IMR-90 (cell line): ENCODE data around the gene CCN2. TPM values are rescaled to one million over a fixed set of nuclear protein-coding genes. Genes with fewer than 3 reads are reported as not detected.
A peak's percentile ranks its signal among the peaks of the same experiment; 100 is the strongest.

ENCODE experiments used
- ATAC-seq: fragments of 200-7000 bp; cut with Tn5 transposase; 2 replicates; pipeline ENCODE4 v1.9.1; 2020; ENCODE audit warnings: low read depth, mild to moderate bottlenecking, moderate library complexity
- BruUV-seq: library from RNA; stranded (reverse); fragments of 400-500 nt; replicated peaks from 2 replicates; lab custom pipeline; 2021; lab: Mats Ljungman, UMichigan
- CTCF ChIA-PET: fragments of 300-600 bp; formaldehyde crosslinking; extraction: SDS; loops from one replicate; lab custom pipeline; 2021; ENCODE audit warnings: antibody characterized with exemption; lab: Yijun Ruan, JAX
- POLR2A ChIA-PET: fragments of 300-600 bp; sonication (Branson Sonifier 250); formaldehyde crosslinking; loops from one replicate; lab custom pipeline; 2022; ENCODE audit warnings: antibody characterized with exemption; ENCODE audit not compliant: unreplicated experiment; lab: Charles Lee
- DNase-seq: peaks from one replicate; pipeline ENCODE4 v3.0.0; 2013
- H2AFZ ChIP-seq: replicated peaks from 2 replicates; pipeline ENCODE3; 2013; ENCODE audit warnings: low read length, mild to moderate bottlenecking; ENCODE audit not compliant: poor library complexity
- H2AK5ac ChIP-seq: 2 replicates; pipeline ENCODE4 v1.6.1; 2013; ENCODE audit warnings: low read depth, low read length, inconsistent platforms
- H2AK9ac ChIP-seq: replicated peaks from 2 replicates; pipeline ENCODE3; 2013; ENCODE audit warnings: mild to moderate bottlenecking, low read depth, low read length, moderate library complexity; ENCODE audit not compliant: poor library complexity
- H2BK120ac ChIP-seq: 2 replicates; pipeline ENCODE4 v1.6.1; 2013; ENCODE audit warnings: low read depth, low read length, inconsistent platforms
- H2BK15ac ChIP-seq: 3 replicates; pipeline ENCODE4 v1.6.1; 2013; ENCODE audit warnings: low read depth, low read length, inconsistent platforms
- H2BK20ac ChIP-seq: 2 replicates; pipeline ENCODE4 v1.6.1; 2013; ENCODE audit warnings: low read depth, mild to moderate bottlenecking, inconsistent platforms, low read length, moderate library complexity
- H2BK5ac ChIP-seq: 2 replicates; pipeline ENCODE4 v1.6.1; 2013; ENCODE audit warnings: mild to moderate bottlenecking, low read depth, low read length, inconsistent platforms; ENCODE audit not compliant: poor library complexity, severe bottlenecking
- H3K14ac ChIP-seq: replicated peaks from 2 replicates; pipeline ENCODE4 v1.6.1; 2013; ENCODE audit warnings: low read depth, low read length, inconsistent platforms
- H3K18ac ChIP-seq: 2 replicates; pipeline ENCODE4 v1.6.1; 2013; ENCODE audit warnings: low read depth, low read length, control low read depth
- H3K23ac ChIP-seq: 2 replicates; pipeline ENCODE4 v1.6.1; 2013; ENCODE audit warnings: low read depth, low read length, inconsistent platforms
- H3K27ac ChIP-seq: 2 replicates; pipeline ENCODE4 v1.5.1; 2013; ENCODE audit warnings: mild to moderate bottlenecking, control low read depth, low read length; ENCODE audit not compliant: insufficient read depth
- H3K27me3 ChIP-seq: 2 replicates; pipeline ENCODE4 v1.6.1; 2013; ENCODE audit warnings: low read length; ENCODE audit not compliant: control insufficient read depth, insufficient read depth
- H3K36me3 ChIP-seq: 2 replicates; pipeline ENCODE4 v1.6.1; 2013; ENCODE audit warnings: low read length, mixed read lengths; ENCODE audit not compliant: control insufficient read depth, insufficient read depth
- H3K4ac ChIP-seq: 2 replicates; pipeline ENCODE4 v1.6.1; 2013; ENCODE audit warnings: low read depth, low read length, inconsistent platforms
- H3K4me1 ChIP-seq: 2 replicates; pipeline ENCODE4 v1.6.1; 2013; ENCODE audit warnings: low read length, mixed read lengths; ENCODE audit not compliant: control insufficient read depth, insufficient read depth
- H3K4me2 ChIP-seq: 2 replicates; pipeline ENCODE4 v1.6.1; 2013; ENCODE audit warnings: low read depth, mild to moderate bottlenecking, control low read depth, low read length, moderate library complexity
- H3K4me3 ChIP-seq: 2 replicates; pipeline ENCODE4 v1.5.1; 2013; ENCODE audit warnings: low read depth, mild to moderate bottlenecking, control low read depth, low read length, moderate library complexity; ENCODE audit not compliant: insufficient read depth
- H3K56ac ChIP-seq: 2 replicates; pipeline ENCODE4 v1.6.1; 2013; ENCODE audit warnings: low read length, inconsistent platforms; ENCODE audit not compliant: insufficient read depth; ENCODE audit errors: extremely low read depth
- H3K79me1 ChIP-seq, 2 experiments: 2 replicates each; pipeline ENCODE4 v1.6.1; 2013; ENCODE audit warnings: low read length in 2 of 2, inconsistent platforms in 1 of 2, low read depth in 1 of 2
- H3K9ac ChIP-seq: 2 replicates; pipeline ENCODE4 v1.6.1; 2013; ENCODE audit warnings: low read depth, low read length, control low read depth
- H3K9me1 ChIP-seq: 2 replicates; pipeline ENCODE4 v1.6.1; 2013; ENCODE audit warnings: low read length, inconsistent platforms; ENCODE audit not compliant: insufficient read depth
- H3K9me3 ChIP-seq: 2 replicates; pipeline ENCODE4 v1.6.1; 2013; ENCODE audit warnings: low read length; ENCODE audit not compliant: control insufficient read depth, insufficient read depth
- H4K20me1 ChIP-seq: 2 replicates; pipeline ENCODE4 v1.6.1; 2013; ENCODE audit warnings: low read length, inconsistent platforms; ENCODE audit not compliant: insufficient read depth
- H4K5ac ChIP-seq: 2 replicates; pipeline ENCODE4 v1.6.1; 2013; ENCODE audit warnings: mild to moderate bottlenecking, low read depth, low read length, control low read depth
- H4K8ac ChIP-seq, 2 experiments: 2 replicates each; pipeline ENCODE4 v1.6.1; 2013; ENCODE audit warnings: low read depth in 2 of 2, low read length in 2 of 2, control low read depth in 1 of 2, inconsistent platforms in 1 of 2
- H4K91ac ChIP-seq: 2 replicates; pipeline ENCODE4 v1.6.1; 2013; ENCODE audit warnings: low read depth, low read length, inconsistent platforms; ENCODE audit not compliant: insufficient read depth
- BHLHE40 ChIP-seq: fragments of 150-350 bp; IDR thresholded peaks from 2 replicates; pipeline ENCODE4 v1.6.1; 2016; ENCODE audit warnings: mild to moderate bottlenecking, low read depth, low read length
- CEBPB ChIP-seq: IDR thresholded peaks from 2 replicates; pipeline ENCODE4 v1.6.1; 2012; ENCODE audit warnings: low read depth, low read length, improper control_type of control experiment
- CHD1 ChIP-seq: IDR thresholded peaks from 2 replicates; pipeline ENCODE4 v1.6.1; 2012; ENCODE audit warnings: low read depth, low read length, improper control_type of control experiment
- CTCF ChIP-seq: conservative IDR thresholded peaks from 2 replicates; pipeline ENCODE4 v1.5.1; 2012; ENCODE audit warnings: mild to moderate bottlenecking, low read depth, low read length, improper control_type of control experiment
- ELK1 ChIP-seq: fragments of 150-350 bp; IDR thresholded peaks from 2 replicates; pipeline ENCODE4 v1.6.1; 2016; ENCODE audit warnings: low read depth, mild to moderate bottlenecking, low read length, moderate library complexity, borderline replicate concordance
- FOS ChIP-seq: fragments of 150-350 bp; IDR thresholded peaks from 2 replicates; pipeline ENCODE4 v1.6.1; 2016; ENCODE audit warnings: low read depth, low read length
- MAFK ChIP-seq: IDR thresholded peaks from 2 replicates; pipeline ENCODE4 v1.6.1; 2012; ENCODE audit warnings: low read depth, low read length, improper control_type of control experiment
- MAZ ChIP-seq: IDR thresholded peaks from 2 replicates; pipeline ENCODE4 v1.6.1; 2012; ENCODE audit warnings: low read depth, mild to moderate bottlenecking, low read length, improper control_type of control experiment, moderate library complexity, borderline replicate concordance
- MXI1 ChIP-seq: IDR thresholded peaks from 2 replicates; pipeline ENCODE4 v1.6.1; 2012; ENCODE audit warnings: low read depth, mild to moderate bottlenecking, low read length, moderate library complexity, borderline replicate concordance
- NFE2L2 ChIP-seq: fragments of 150-350 bp; IDR thresholded peaks from 2 replicates; pipeline ENCODE4 v1.6.1; 2016; ENCODE audit warnings: low read depth, mild to moderate bottlenecking, low read length
- POLR2A ChIP-seq: IDR thresholded peaks from 2 replicates; pipeline ENCODE4 v1.6.1; 2012; ENCODE audit warnings: mild to moderate bottlenecking, low read depth, low read length
- RAD21 ChIP-seq: IDR thresholded peaks from 2 replicates; pipeline ENCODE4 v1.6.1; 2012; ENCODE audit warnings: low read length, improper control_type of control experiment
- RCOR1 ChIP-seq: IDR thresholded peaks from 2 replicates; pipeline ENCODE4 v1.6.1; 2012; ENCODE audit warnings: mild to moderate bottlenecking, low read length, improper control_type of control experiment; ENCODE audit not compliant: insufficient replicate concordance
- RFX5 ChIP-seq: IDR thresholded peaks from 2 replicates; pipeline ENCODE4 v1.8.0; 2012; ENCODE audit warnings: low read depth, mild to moderate bottlenecking, low read length, moderate library complexity
- SMC3 ChIP-seq: fragments of 150-350 bp; IDR thresholded peaks from 2 replicates; pipeline ENCODE4 v1.6.1; 2016; ENCODE audit warnings: low read depth, mild to moderate bottlenecking, antibody characterized with exemption, low read length, moderate library complexity
- USF2 ChIP-seq: fragments of 150-350 bp; IDR thresholded peaks from 2 replicates; pipeline ENCODE4 v1.6.1; 2017; ENCODE audit warnings: mild to moderate bottlenecking, antibody characterized with exemption, low read length, low read depth
- WGBS, 2 experiments: methylation state at CpG; one replicate each; pipeline versions ENCODE4 v1.1.5 to v1.1.7; 2013; ENCODE audit warnings: missing lambda C conversion rate in 2 of 2; ENCODE audit not compliant: insufficient read length in 1 of 2; ENCODE audit errors: extremely low coverage in 2 of 2; 5-methylcytosine and 5-hydroxymethylcytosine counted together
- dilution Hi-C: fragments of 300-500 bp; cut with HindIII; formaldehyde crosslinking; loops from one replicate; pipeline ENCODE4 v1.14.3; 2018; ENCODE audit warnings: low sequenced_read_pairs; ENCODE audit not compliant: unreplicated experiment
- in situ Hi-C: fragments of 300-500 bp; cut with MboI; formaldehyde crosslinking; loops from 3 replicates; pipeline ENCODE4 v1.14.3; 2019; ENCODE audit warnings: low sequenced_read_pairs, inconsistent platforms, mixed read lengths
- intact Hi-C: fragments of 100-400 bp; cut with micrococcal nuclease; formaldehyde crosslinking; loops from 2 replicates; pipeline ENCODE4 v1.10.0; 2022
- polyA plus RNA-seq, 3 experiments: library from polyadenylated mRNA; depleted of rRNA; stranded (reverse); fragments of >200 nt; gene quantifications; 2 replicates each; pipeline ENCODE4 v1.2.3, GENCODE V29; 2012; ENCODE audit warnings: low replicate concordance in 1 of 3
- total RNA-seq: library from RNA; depleted of rRNA; stranded (reverse); fragments of >200 nt; gene quantifications from 2 replicates; pipeline ENCODE4 v1.2.3, GENCODE V29; 2012

Gene CCN2
- total and polyA plus RNA-seq, 2 of the 4 experiments (the other 2 are of a cell fraction): 148 to 1,205 TPM

- no peak overlapping the region for H3K9ac ChIP-seq
- no peak overlapping the region for H2BK5ac ChIP-seq
- no peaks in the 10 kb centered on the region for H4K20me1 ChIP-seq
- H3K9me3 ChIP-seq: no peaks in the 10 kb centered on the region
- no peak overlapping the region for H3K27ac ChIP-seq
- H3K4me2 ChIP-seq: no peak overlapping the region
- H3K14ac ChIP-seq: 0 out of 2 replicates have a peak overlapping the region, but pooled peaks have one; percentile 52
- peak overlapping the region; percentile 47; the same call in 1 of the 2 replicates for H2BK120ac ChIP-seq
- intact Hi-C loops: no loop called here
- H4K8ac ChIP-seq: no peak overlapping the region
- in situ Hi-C loops: loop anchor here (10.0 kb wide), 1 partner anchor 247 kb away; no protein-coding TSS in a partner anchor
- dilution Hi-C loops: no loop called here
- H2BK20ac ChIP-seq: no peak overlapping the region
- no peak overlapping the region for H2AFZ ChIP-seq
- H3K27me3 ChIP-seq: no peaks in the 10 kb centered on the region
- H4K91ac ChIP-seq: no peak overlapping the region
- 0 out of 2 replicates have a peak overlapping the region, but pooled peaks have one; percentile 39 for H2AK5ac ChIP-seq
- no peaks in the 10 kb centered on the region; a peak in 1 of 4 replicates for H3K79me1 ChIP-seq
- CTCF ChIA-PET: no interaction called here
- H3K4me3 ChIP-seq: no peak overlapping the region
- 0 out of 2 replicates have a peak, but pooled peaks cover 1% of the 10 kb centered on the region for H3K4me1 ChIP-seq
- BruUV-seq: no TSS peak
- H2BK15ac ChIP-seq: 0 out of 3 replicates have a peak overlapping the region, but pooled peaks have one; percentile 86
- TF ChIP-seq FOS (no peak), RAD21 (no peak), RFX5 (no peak), SMC3 (no peak), POLR2A (no peak), MXI1 (no peak), ELK1 (no peak), MAZ (no peak), MAFK (no peak), CHD1 (no peak), NFE2L2 (no peak), BHLHE40 (no peak), CTCF (no peak), CEBPB (no peak), USF2 (no peak), RCOR1 (no peak)
- ATAC-seq (no peak), DNase-seq (no peak)
- no peak overlapping the region for H3K18ac ChIP-seq
- no peak overlapping the region for H2AK9ac ChIP-seq
- H3K23ac ChIP-seq: no peak overlapping the region
- peak overlapping the region; percentile 35; the same call in 1 of the 2 replicates for H3K4ac ChIP-seq
- H3K9me1 ChIP-seq: peaks cover 4% of the 10 kb centered on the region; the same call in 1 of the 2 replicates
- H3K36me3 ChIP-seq: no peaks in the 10 kb centered on the region
- POLR2A ChIA-PET: no interaction called here
- H3K56ac ChIP-seq: no peak overlapping the region
- no CpG with 5 or more reads among the region's 1 CpG for WGBS, 2 experiments
- no peak overlapping the region for H4K5ac ChIP-seq
Observed at GRCh38 chr6:131967948-131968347, 16.8 kb upstream of the CCN2 start.
